GM23338 (cell line): ENCODE results near the gene HOXB6. TPM values are rescaled to one million over a fixed set of nuclear protein-coding genes. Genes with fewer than 3 reads are reported as not detected.

Source experiments
- ATAC-seq: fragments of 200-7000 bp; cut with Tn5 transposase; 3 replicates; pipeline ENCODE4 v1.9.1; 2020
- DNase-seq: peaks from one replicate; pipeline ENCODE4 v3.0.0-alpha.2; 2015; ENCODE audit warnings: low spot score
- H2AFZ ChIP-seq: fragments of 200-600 bp; sonication (generic); 2 replicates; pipeline ENCODE4 v1.8.0; 2016; ENCODE audit warnings: antibody characterized with exemption, mild to moderate bottlenecking, moderate library complexity
- H3F3A ChIP-seq: fragments of 200-600 bp; sonication (generic); replicated peaks from 2 replicates; pipeline ENCODE4 v1.8.0; 2017; ENCODE audit warnings: antibody characterized with exemption, mixed run types, low read depth
- H3K27ac ChIP-seq: fragments of 200-600 bp; sonication (generic); 2 replicates; pipeline ENCODE4 v1.6.1; 2016; ENCODE audit warnings: low read depth
- H3K27me3 ChIP-seq: fragments of 200-600 bp; sonication (generic); 2 replicates; pipeline ENCODE4 v1.8.0; 2016; ENCODE audit warnings: mild to moderate bottlenecking, mixed run types, moderate library complexity; ENCODE audit not compliant: insufficient read depth
- H3K36me3 ChIP-seq: fragments of 200-600 bp; sonication (generic); 2 replicates; pipeline ENCODE4 v1.8.0; 2016; ENCODE audit warnings: mild to moderate bottlenecking; ENCODE audit not compliant: insufficient read depth
- H3K4me1 ChIP-seq: fragments of 200-600 bp; sonication (generic); 2 replicates; pipeline ENCODE4 v1.8.0; 2016; ENCODE audit warnings: mild to moderate bottlenecking, moderate library complexity; ENCODE audit not compliant: insufficient read depth
- H3K4me2 ChIP-seq: fragments of 200-600 bp; sonication (generic); 2 replicates; pipeline ENCODE4 v1.7.1; 2017; ENCODE audit warnings: mixed run types
- H3K4me3 ChIP-seq: fragments of 200-600 bp; sonication (generic); 2 replicates; pipeline ENCODE4 v1.6.1; 2016; ENCODE audit warnings: mixed run types
- H3K79me2 ChIP-seq: fragments of 200-600 bp; sonication (generic); replicated peaks from 2 replicates; pipeline ENCODE4 v1.8.0; 2017; ENCODE audit warnings: mild to moderate bottlenecking; ENCODE audit not compliant: insufficient read depth
- H3K9me2 ChIP-seq: fragments of 200-600 bp; sonication (generic); 2 replicates; pipeline ENCODE4 v1.8.0; 2017; ENCODE audit not compliant: insufficient read depth
- H4K20me1 ChIP-seq: fragments of 200-600 bp; sonication (generic); replicated peaks from 2 replicates; pipeline ENCODE4 v1.8.0; 2017; ENCODE audit warnings: mild to moderate bottlenecking; ENCODE audit not compliant: insufficient read depth
- H3K27ac Mint-ChIP-seq: 2 replicates; pipeline ENCODE4 v1.8.0; 2020; ENCODE audit warnings: inconsistent platforms, mild to moderate bottlenecking, moderate library complexity, mixed read lengths
- H3K27me3 Mint-ChIP-seq: 3 replicates; pipeline ENCODE4 v1.8.0; 2022; ENCODE audit warnings: low read depth, mild to moderate bottlenecking, moderate library complexity, mixed read lengths, inconsistent platforms; ENCODE audit not compliant: insufficient read depth, poor library complexity
- H3K36me3 Mint-ChIP-seq: 3 replicates; pipeline ENCODE4 v1.8.0; 2021; ENCODE audit warnings: low read depth, mild to moderate bottlenecking, inconsistent platforms, moderate library complexity, mixed read lengths
- H3K4me1 Mint-ChIP-seq: 3 replicates; pipeline ENCODE4 v1.8.0; 2020; ENCODE audit warnings: mild to moderate bottlenecking, inconsistent platforms, mixed read lengths
- H3K4me3 Mint-ChIP-seq: 3 replicates; pipeline ENCODE4 v1.8.0; 2021; ENCODE audit warnings: moderate library complexity, mild to moderate bottlenecking, inconsistent platforms, mixed read lengths
- H3K9me3 Mint-ChIP-seq: 3 replicates; pipeline ENCODE4 v1.8.0; 2020; ENCODE audit warnings: moderate library complexity, mild to moderate bottlenecking, inconsistent platforms, mixed read lengths
- CREB1 ChIP-seq: fragments of 250-450 bp; sonication (Bioruptor Pico); IDR thresholded peaks from 2 replicates; pipeline ENCODE4 v1.5.0; 2020; ENCODE audit warnings: low read depth, mild to moderate bottlenecking, moderate library complexity
- EZH2 ChIP-seq: fragments of 200-600 bp; sonication (generic); IDR thresholded peaks from one replicate; pipeline ENCODE4 v1.8.0; 2017; ENCODE audit warnings: antibody characterized with exemption, mild to moderate bottlenecking, low read depth; ENCODE audit not compliant: unreplicated experiment
- EZH2phosphoT487 ChIP-seq: fragments of 200-600 bp; sonication (generic); IDR thresholded peaks from one replicate; pipeline ENCODE4 v1.8.1; 2018; ENCODE audit warnings: antibody characterized with exemption; ENCODE audit not compliant: unreplicated experiment
- JUNB ChIP-seq: IDR thresholded peaks from one replicate; pipeline ENCODE4 v1.6.1; 2016; ENCODE audit warnings: antibody characterized with exemption; ENCODE audit not compliant: unreplicated experiment
- ZNF114 ChIP-seq: fragments of 250-450 bp; sonication (Bioruptor Pico); IDR thresholded peaks from 2 replicates; pipeline ENCODE4 v1.5.0; 2020; ENCODE audit warnings: mild to moderate bottlenecking, moderate library complexity
- ZNF462 ChIP-seq: fragments of 250-450 bp; sonication (Bioruptor Pico); IDR thresholded peaks from 2 replicates; pipeline ENCODE4 v1.5.0; 2020; ENCODE audit warnings: mild to moderate bottlenecking, moderate library complexity
- polyA plus RNA-seq: library from polyadenylated mRNA; unstranded; fragments of >200 nt; fragmentation: Nextera tagmentation; extraction: Ambion mirVana; gene quantifications from 2 replicates; pipeline ENCODE4 v1.2.1, GENCODE V29; 2016
- total RNA-seq: library from RNA; depleted of rRNA; stranded (reverse); fragments of >200 nt; shearing (Covaris generic); gene quantifications from 2 replicates; pipeline ENCODE4 v1.2.3, GENCODE V29; 2014
- TF ChIP-seq, protein P1 (sequence below): IDR thresholded peaks from one replicate; pipeline ENCODE4 v1.6.1; 2018; ENCODE audit warnings: antibody characterized with exemption; ENCODE audit not compliant: unreplicated experiment

Gene HOXB6
- total and polyA plus RNA-seq, 2 experiments from 2014 or later = not detected

DNA sequence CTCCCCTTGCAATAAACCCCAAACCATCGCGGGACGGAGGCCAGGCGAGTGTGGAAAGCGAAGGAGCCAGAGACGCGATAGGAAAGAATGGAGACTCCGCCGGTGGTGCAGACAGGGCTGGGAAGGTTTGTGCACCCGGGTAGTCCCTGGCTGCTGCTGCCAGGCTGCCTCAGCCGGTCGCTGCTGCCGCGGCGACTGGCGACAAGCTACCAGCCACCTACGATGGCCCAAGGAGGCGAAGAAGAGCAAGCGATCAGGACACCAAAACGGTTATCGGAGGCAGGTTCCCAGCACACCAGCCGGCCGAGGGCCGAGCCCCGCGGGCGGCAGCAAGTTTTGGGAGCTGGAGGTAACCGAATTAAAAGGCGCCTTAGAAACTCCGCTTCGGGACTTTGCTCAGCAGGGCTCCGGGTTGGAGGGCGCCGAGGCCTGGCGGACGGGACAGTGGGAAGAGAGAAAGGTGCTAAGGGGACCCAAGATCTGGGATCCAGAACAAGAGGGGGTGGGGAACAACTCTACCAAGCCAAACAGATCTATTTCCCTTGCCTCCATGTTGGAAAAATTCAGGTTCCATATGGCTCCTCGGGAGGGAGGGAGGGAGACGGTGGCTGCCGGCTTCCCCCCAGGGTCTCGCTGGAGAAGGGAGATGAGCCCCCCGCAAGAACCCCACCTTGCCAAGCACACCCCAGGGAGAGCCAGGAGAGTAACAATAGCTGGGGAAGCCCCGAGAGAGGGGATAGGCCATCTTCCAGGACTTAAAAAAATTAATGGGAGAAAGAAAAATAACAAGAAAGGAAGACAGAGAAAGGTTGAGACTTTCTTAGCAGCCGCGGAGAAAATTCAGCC, 50.2 kb downstream of the HOXB6 start:
- Histone ChIP-seq H3F3A (peaks cover 43% of the 10 kb centered on the region), H3K4me1 (peaks cover 58% of the 10 kb centered on the region), H3K27me3 (peaks cover 100% of the 10 kb centered on the region), H3K27ac (no peak overlapping the region), H3K36me3 (no peaks in the 10 kb centered on the region), H3K9me2 (no peaks in the 10 kb centered on the region), H3K4me2 (peak overlapping the region; percentile 71), H3K4me3 (peak overlapping the region; percentile 39), H3K79me2 (no peaks in the 10 kb centered on the region), H4K20me1 (peaks cover 46% of the 10 kb centered on the region), H2AFZ (no peak overlapping the region)
- H3K4me3 Mint-ChIP-seq = peak overlapping the region; percentile 44; the same call in 1 of the 3 replicates
- no peaks in the 10 kb centered on the region; the same call in 2 of the 3 replicates for H3K9me3 Mint-ChIP-seq
- H3K4me1 Mint-ChIP-seq = peaks cover 36% of the 10 kb centered on the region
- H3K36me3 Mint-ChIP-seq = no peaks in the 10 kb centered on the region
- peaks cover 99% of the 10 kb centered on the region for H3K27me3 Mint-ChIP-seq
- DNase-seq (peak; percentile 40), ATAC-seq (no peak)
- no peak overlapping the region for H3K27ac Mint-ChIP-seq
- TF ChIP-seq, protein P1, sequence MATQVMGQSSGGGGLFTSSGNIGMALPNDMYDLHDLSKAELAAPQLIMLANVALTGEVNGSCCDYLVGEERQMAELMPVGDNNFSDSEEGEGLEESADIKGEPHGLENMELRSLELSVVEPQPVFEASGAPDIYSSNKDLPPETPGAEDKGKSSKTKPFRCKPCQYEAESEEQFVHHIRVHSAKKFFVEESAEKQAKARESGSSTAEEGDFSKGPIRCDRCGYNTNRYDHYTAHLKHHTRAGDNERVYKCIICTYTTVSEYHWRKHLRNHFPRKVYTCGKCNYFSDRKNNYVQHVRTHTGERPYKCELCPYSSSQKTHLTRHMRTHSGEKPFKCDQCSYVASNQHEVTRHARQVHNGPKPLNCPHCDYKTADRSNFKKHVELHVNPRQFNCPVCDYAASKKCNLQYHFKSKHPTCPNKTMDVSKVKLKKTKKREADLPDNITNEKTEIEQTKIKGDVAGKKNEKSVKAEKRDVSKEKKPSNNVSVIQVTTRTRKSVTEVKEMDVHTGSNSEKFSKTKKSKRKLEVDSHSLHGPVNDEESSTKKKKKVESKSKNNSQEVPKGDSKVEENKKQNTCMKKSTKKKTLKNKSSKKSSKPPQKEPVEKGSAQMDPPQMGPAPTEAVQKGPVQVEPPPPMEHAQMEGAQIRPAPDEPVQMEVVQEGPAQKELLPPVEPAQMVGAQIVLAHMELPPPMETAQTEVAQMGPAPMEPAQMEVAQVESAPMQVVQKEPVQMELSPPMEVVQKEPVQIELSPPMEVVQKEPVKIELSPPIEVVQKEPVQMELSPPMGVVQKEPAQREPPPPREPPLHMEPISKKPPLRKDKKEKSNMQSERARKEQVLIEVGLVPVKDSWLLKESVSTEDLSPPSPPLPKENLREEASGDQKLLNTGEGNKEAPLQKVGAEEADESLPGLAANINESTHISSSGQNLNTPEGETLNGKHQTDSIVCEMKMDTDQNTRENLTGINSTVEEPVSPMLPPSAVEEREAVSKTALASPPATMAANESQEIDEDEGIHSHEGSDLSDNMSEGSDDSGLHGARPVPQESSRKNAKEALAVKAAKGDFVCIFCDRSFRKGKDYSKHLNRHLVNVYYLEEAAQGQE = no peak
- TF ChIP-seq ZNF462 (CRISPR knock-in tag) (no peak), EZH2phosphoT487 (peak; percentile 39), EZH2 (peak; percentile 94), CREB1 (CRISPR knock-in tag) (no peak), ZNF114 (CRISPR knock-in tag) (no peak), JUNB (no peak)
